A673 (cell line): ENCODE data around the gene RNASET2. TPM values are rescaled to one million over a fixed set of nuclear protein-coding genes. Genes with fewer than 3 reads are reported as not detected.

Source experiments
- BruUV-seq: library from RNA; stranded (reverse); fragments of 400-500 nt; replicated peaks from 2 replicates; lab custom pipeline; 2021; lab: Mats Ljungman, UMichigan
- CTCF ChIA-PET: fragments of 300-600 bp; sonication (Branson Sonifier 250); formaldehyde crosslinking; loops from one replicate; lab custom pipeline; 2022; ENCODE audit warnings: antibody characterized with exemption; lab: Charles Lee
- POLR2A ChIA-PET: fragments of 300-600 bp; sonication (Branson Sonifier 250); formaldehyde crosslinking; loops from one replicate; lab custom pipeline; 2022; ENCODE audit warnings: antibody characterized with exemption; ENCODE audit not compliant: low non-redundant PET; lab: Charles Lee
- DNase-seq: peaks from one replicate; pipeline ENCODE4 v3.0.0-alpha.2; 2015; ENCODE audit warnings: low spot score
- H3K27ac ChIP-seq: fragments of 200-600 bp; sonication (generic); 2 replicates; pipeline ENCODE4 v1.5.1; 2016; ENCODE audit warnings: mixed run types, low read depth, mild to moderate bottlenecking, mixed read lengths, antibody characterized with exemption, low read length; ENCODE audit not compliant: poor library complexity, severe bottlenecking
- H3K27me3 ChIP-seq: fragments of 200-600 bp; sonication (generic); replicated peaks from 2 replicates; pipeline ENCODE4 v1.6.1; 2017; ENCODE audit warnings: mixed run types, low read depth, mild to moderate bottlenecking, mixed read lengths, antibody characterized with exemption, low read length; ENCODE audit not compliant: insufficient read depth, poor library complexity
- H3K36me3 ChIP-seq: fragments of 200-600 bp; sonication (generic); 2 replicates; pipeline ENCODE4 v1.6.1; 2016; ENCODE audit warnings: mixed run types, mild to moderate bottlenecking, mixed read lengths, antibody characterized with exemption, low read length; ENCODE audit not compliant: insufficient read depth, poor library complexity, severe bottlenecking
- H3K4me1 ChIP-seq: fragments of 200-600 bp; sonication (generic); 2 replicates; pipeline ENCODE4 v1.6.1; 2017; ENCODE audit warnings: mixed run types, mild to moderate bottlenecking, mixed read lengths, antibody characterized with exemption, low read length; ENCODE audit not compliant: insufficient read depth, poor library complexity, severe bottlenecking
- H3K4me3 ChIP-seq: fragments of 200-600 bp; sonication (generic); 2 replicates; pipeline ENCODE4 v1.5.1; 2016; ENCODE audit warnings: low read depth, mixed run types, mild to moderate bottlenecking, mixed read lengths, low read length; ENCODE audit not compliant: poor library complexity, severe bottlenecking
- H3K9me3 ChIP-seq: fragments of 200-600 bp; sonication (generic); 2 replicates; pipeline ENCODE4 v1.6.1; 2016; ENCODE audit warnings: mixed run types, low read depth, mild to moderate bottlenecking, mixed read lengths, antibody characterized with exemption, low read length; ENCODE audit not compliant: poor library complexity, severe bottlenecking
- CTCF ChIP-seq: fragments of 300-800, 200-600 bp; sonication (generic); conservative IDR thresholded peaks from 2 replicates; pipeline ENCODE4 v1.5.1; 2017; ENCODE audit warnings: low read depth, mild to moderate bottlenecking, antibody characterized with exemption, low read length, moderate library complexity, mixed read lengths
- EZH2 ChIP-seq: fragments of 200-600 bp; sonication (generic); IDR thresholded peaks from 2 replicates; pipeline ENCODE4 v1.6.1; 2017; ENCODE audit warnings: borderline replicate concordance, low read depth, mild to moderate bottlenecking, mixed read lengths, antibody characterized with exemption, low read length; ENCODE audit not compliant: poor library complexity, severe bottlenecking
- intact Hi-C: fragments of 100-400 bp; cut with micrococcal nuclease; formaldehyde crosslinking; loops from one replicate; pipeline ENCODE4 v1.10.0; 2022; ENCODE audit not compliant: unreplicated experiment
- total RNA-seq: library from RNA; stranded (reverse); gene quantifications from 2 replicates; pipeline ENCODE4 v1.2.3, GENCODE V29; 2021

RNASET2 gene
- total RNA-seq, 1 experiment from 2014 or later, result 5.7 TPM

DNA sequence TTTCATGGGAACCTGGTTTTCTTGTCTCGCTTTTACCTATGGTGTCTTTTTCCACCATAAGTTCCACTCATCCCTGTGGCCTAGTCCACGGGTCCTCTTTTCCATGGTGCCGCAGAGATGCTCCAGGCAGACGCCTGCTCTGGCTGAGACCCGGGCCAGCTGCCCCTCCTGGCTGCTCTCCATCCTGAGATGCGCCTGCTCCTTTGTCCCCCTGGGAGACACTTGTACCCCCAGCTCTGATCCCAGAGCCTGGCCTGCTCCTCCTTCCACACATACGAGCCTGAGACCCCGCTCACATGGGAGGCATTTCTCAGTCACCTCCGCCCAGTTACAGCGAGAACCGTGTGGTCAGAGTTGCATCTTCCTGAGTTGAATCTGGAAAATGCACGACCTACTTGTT lies 29.6 kb downstream of the RNASET2 start:
- H3K36me3 ChIP-seq, result no peaks in the 10 kb centered on the region
- H3K27me3 ChIP-seq, result no peaks in the 10 kb centered on the region
- TF ChIP-seq CTCF (no peak), EZH2 (no peak)
- H3K4me3 ChIP-seq, result no peak overlapping the region
- POLR2A ChIA-PET, result no interaction called here
- intact Hi-C loops, result no loop called here
- no TSS peak for BruUV-seq
- H3K9me3 ChIP-seq, result no peaks in the 10 kb centered on the region
- DNase-seq, result no peak
- no peak overlapping the region for H3K27ac ChIP-seq
- no peaks in the 10 kb centered on the region for H3K4me1 ChIP-seq
- CTCF ChIA-PET, result no interaction called here

DNA sequence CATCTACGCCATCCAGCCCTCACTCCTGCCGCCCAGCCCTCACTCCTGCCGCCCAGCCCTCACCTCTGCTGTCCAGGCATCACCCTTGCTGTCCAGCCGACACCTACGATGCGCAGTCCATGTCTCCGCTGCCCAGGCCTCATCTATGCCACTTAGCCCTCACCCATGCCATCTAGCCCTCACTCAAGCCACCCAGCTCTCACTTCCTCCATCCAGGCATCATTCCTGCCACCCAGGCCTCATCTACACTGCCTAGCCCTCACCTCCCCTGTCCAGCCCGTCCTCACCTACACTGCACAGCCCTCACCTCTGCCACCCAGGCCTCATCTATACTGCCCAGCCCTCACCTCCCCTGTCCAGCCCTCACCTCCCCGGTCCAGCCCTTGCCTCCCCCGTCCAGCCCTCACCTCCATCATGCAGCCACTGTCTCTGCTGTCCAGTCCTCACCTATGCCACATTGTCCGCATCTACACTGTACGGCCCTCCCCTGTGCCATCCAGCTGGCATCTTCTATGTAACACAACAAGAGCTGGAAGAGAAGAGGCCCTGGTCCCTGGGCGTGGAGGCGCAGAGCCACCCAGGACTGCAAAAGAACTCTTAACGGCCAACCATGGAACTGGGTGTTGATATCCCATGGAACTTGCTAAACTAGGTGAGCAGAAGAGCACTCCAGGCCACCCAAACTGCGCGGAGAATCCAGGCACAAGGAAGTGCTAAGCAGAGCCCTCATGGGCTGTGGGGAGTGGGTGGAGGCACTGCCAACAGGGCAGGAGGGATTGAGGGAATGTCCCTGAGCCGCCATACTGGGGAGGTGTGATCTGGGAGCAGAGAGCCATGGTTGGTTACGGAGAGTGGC lies 31.0 kb downstream of the RNASET2 start:
- intact Hi-C loops, result no loop called here
- TF ChIP-seq CTCF (no peak), EZH2 (no peak)
- Histone ChIP-seq H3K4me3 (no peak overlapping the region), H3K27me3 (no peaks in the 10 kb centered on the region), H3K36me3 (no peaks in the 10 kb centered on the region), H3K4me1 (no peaks in the 10 kb centered on the region), H3K27ac (no peak overlapping the region), H3K9me3 (no peaks in the 10 kb centered on the region)
- CTCF ChIA-PET, result no interaction called here
- no TSS peak for BruUV-seq
- POLR2A ChIA-PET, result no interaction called here
- DNase-seq, result no peak

DNA sequence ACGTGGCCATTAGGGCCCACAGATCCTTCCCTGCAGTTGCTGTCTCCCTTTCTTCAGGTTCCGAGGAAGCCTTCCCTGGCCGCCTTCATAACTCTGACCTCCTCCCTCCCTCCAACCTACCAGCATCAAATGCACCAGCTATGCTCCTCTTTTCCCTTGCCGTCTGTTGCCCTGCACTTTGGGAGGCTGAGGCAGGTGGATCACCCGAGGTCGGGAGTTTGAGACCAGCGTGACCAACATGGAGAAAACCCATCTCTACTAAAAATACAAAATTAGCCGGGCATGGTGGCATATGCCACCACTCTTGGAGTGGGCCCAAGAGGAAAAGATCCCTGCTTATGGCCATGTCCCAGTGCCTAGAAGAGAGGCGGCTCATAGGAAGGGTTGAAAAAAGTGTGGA lies 31.8 kb downstream of the RNASET2 start:
- no peak for TF ChIP-seq EZH2
- CTCF ChIA-PET, result no interaction called here
- no peak for DNase-seq
- intact Hi-C loops, result no loop called here
- no peaks in the 10 kb centered on the region for H3K27me3 ChIP-seq
- no peaks in the 10 kb centered on the region for H3K9me3 ChIP-seq
- no TSS peak for BruUV-seq
- no peak overlapping the region for H3K27ac ChIP-seq
- H3K4me1 ChIP-seq, result no peaks in the 10 kb centered on the region
- no peaks in the 10 kb centered on the region for H3K36me3 ChIP-seq
- POLR2A ChIA-PET, result no interaction called here
- H3K4me3 ChIP-seq, result no peak overlapping the region

DNA sequence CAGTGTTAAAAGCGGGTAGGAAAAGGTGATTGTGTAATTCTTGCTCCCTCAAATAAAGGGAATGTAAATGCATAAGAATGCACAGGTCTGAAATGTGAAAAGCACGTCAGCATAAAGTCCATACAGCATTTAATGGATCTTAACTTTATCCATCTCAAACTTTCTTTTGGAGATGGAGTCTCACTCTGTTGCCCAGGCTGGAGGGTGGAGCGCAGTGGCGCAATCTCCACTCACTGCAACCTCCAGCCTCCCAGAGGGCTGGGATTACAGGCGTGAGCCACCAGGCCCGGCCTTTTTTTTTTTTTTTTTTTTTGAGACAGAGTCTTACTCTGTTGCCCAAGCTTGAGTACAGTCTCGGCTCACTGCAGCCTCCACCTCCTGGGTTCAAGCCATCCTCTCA lies 33.4 kb downstream of the RNASET2 start:
- ChIA-PET CTCF (no interaction called here), POLR2A (no interaction called here)
- intact Hi-C loops, result no loop called here
- TF ChIP-seq CTCF (no peak), EZH2 (no peak)
- Histone ChIP-seq H3K27ac (no peak overlapping the region), H3K36me3 (no peaks in the 10 kb centered on the region), H3K4me3 (no peak overlapping the region), H3K27me3 (no peaks in the 10 kb centered on the region), H3K4me1 (no peaks in the 10 kb centered on the region), H3K9me3 (no peaks in the 10 kb centered on the region)
- no TSS peak for BruUV-seq
- no peak for DNase-seq
